ENCODE data around the gene OR5AC2.

- no peak for TF ChIP-seq EZH2 (IDR thresholded peaks at IDR 0.05; ENCODE audit: borderline replicate concordance, low read length)
- peak; percentile 21 to 34 for TF ChIP-seq CTCF (conservative IDR thresholded peaks at IDR 0.05 in 1 of 2, IDR thresholded peaks at IDR 0.05 in 1 of 2; ENCODE audit: extremely low read depth in 1 of 2, insufficient read depth in 1 of 2, low read depth in 1 of 2, low read length in 2 of 2)
These were observed 18.1 kb upstream of the OR5AC2 start for GRCh38 chr3:98068824-98069223.
